Measurements from ENCODE around the gene CDR2L. TPM values are rescaled to one million over a fixed set of nuclear protein-coding genes. Genes with fewer than 3 reads are reported as not detected.

The CDR2L gene
- polyA plus RNA-seq, 3 donors = 0.05 TPM; not detected in 2

- H3K36me3 Mint-ChIP-seq = no peaks in the 10 kb centered on the region
These were observed 40.8 kb upstream of the CDR2L start for GRCh38 chr17:74946641-74947040.

GRCh38 chr17:74947041-74947754 is 40.2 kb upstream of the CDR2L start:
- H3K4me1 ChIP-seq (ENCODE audit: control insufficient read depth in 1 of 2, insufficient read depth in 2 of 2, low read length in 2 of 2) = no peaks in the 10 kb centered on the region
- Mint-ChIP-seq H3K36me3 (no peaks in the 10 kb centered on the region), H3K27me3 (ENCODE audit: low read depth in 3 of 3) (peaks cover 22 to 52% (median 23%) of the 10 kb centered on the region in 3 donors), H3K4me3 (no peak overlapping the region), H3K27ac (peak overlapping the region in 1 of 7 donors; percentile 57), H3K9me3 (no peaks in the 10 kb centered on the region), H3K4me1 (no peaks in the 10 kb centered on the region)
- no peak overlapping the region for H3K9ac ChIP-seq (ENCODE audit: insufficient read depth, low read length, poor library complexity, severe bottlenecking)
- H3K79me2 ChIP-seq (ENCODE audit: insufficient read depth, low read length) = no peaks in the 10 kb centered on the region
- peaks cover 0 to 4% of the 10 kb centered on the region in 2 donors for H3K27me3 ChIP-seq (ENCODE audit: control insufficient read depth in 2 of 2, insufficient read depth in 2 of 2, low read length in 2 of 2)
- no peak overlapping the region for H2AFZ ChIP-seq (ENCODE audit: insufficient read depth, low read depth, low read length, poor library complexity, severe bottlenecking)
- no peak for TF ChIP-seq CTCF (IDR thresholded peaks at IDR 0.05)
- H3K4me3 ChIP-seq (replicated peaks in 1 of 3; ENCODE audit: low read depth in 2 of 3, low read length in 3 of 3) = no peak overlapping the region
- DNase-seq = no peak
- 94% methylated on average over 15 of the region's 17 CpGs for WGBS (ENCODE audit: insufficient coverage)
- no peak overlapping the region for H3K27ac ChIP-seq (ENCODE audit: low read depth in 1 of 2, low read length in 2 of 2)
- intact Hi-C loops (cut with micrococcal nuclease) = no loop called here
- no peaks in the 10 kb centered on the region for H3K36me3 ChIP-seq (replicated peaks in 1 of 2; ENCODE audit: control insufficient read depth in 1 of 2, insufficient read depth in 2 of 2, low read length in 2 of 2)
- no peak overlapping the region for H3K4me2 ChIP-seq (replicated peaks; ENCODE audit: extremely low read depth, low read length, poor library complexity, severe bottlenecking)
- no peaks in the 10 kb centered on the region for H3K9me3 ChIP-seq (replicated peaks in 1 of 2; ENCODE audit: control insufficient read depth in 1 of 2, insufficient read depth in 1 of 2, low read length in 2 of 2)
- H4K20me1 ChIP-seq (ENCODE audit: insufficient read depth, low read length) = no peaks in the 10 kb centered on the region

More at GRCh38 chr17:74946641-74947040, 40.8 kb upstream of the CDR2L start:
- H3K9ac ChIP-seq (ENCODE audit: insufficient read depth, low read length, poor library complexity, severe bottlenecking) = no peak overlapping the region
- Mint-ChIP-seq H3K9me3 (no peaks in the 10 kb centered on the region), H3K27me3 (ENCODE audit: low read depth in 3 of 3) (peaks cover 23 to 57% (median 25%) of the 10 kb centered on the region in 3 donors), H3K4me3 (no peak overlapping the region), H3K27ac (peak overlapping the region in 1 of 7 donors; percentile 57), H3K4me1 (no peaks in the 10 kb centered on the region)
- no peak for TF ChIP-seq CTCF (IDR thresholded peaks at IDR 0.05)
- no peaks in the 10 kb centered on the region for H3K4me1 ChIP-seq (ENCODE audit: control insufficient read depth in 1 of 2, insufficient read depth in 2 of 2, low read length in 2 of 2)
- H3K4me2 ChIP-seq (replicated peaks; ENCODE audit: extremely low read depth, low read length, poor library complexity, severe bottlenecking) = no peak overlapping the region
- H3K4me3 ChIP-seq (replicated peaks in 1 of 3; ENCODE audit: low read depth in 2 of 3, low read length in 3 of 3) = no peak overlapping the region
- no peak overlapping the region for H3K27ac ChIP-seq (ENCODE audit: low read depth in 1 of 2, low read length in 2 of 2)
- H3K27me3 ChIP-seq (ENCODE audit: control insufficient read depth in 2 of 2, insufficient read depth in 2 of 2, low read length in 2 of 2) = peaks cover 0 to 4% of the 10 kb centered on the region in 2 donors
- intact Hi-C loops (cut with micrococcal nuclease) = no loop called here
- no peak overlapping the region for H2AFZ ChIP-seq (ENCODE audit: insufficient read depth, low read depth, low read length, poor library complexity, severe bottlenecking)
- H3K36me3 ChIP-seq (replicated peaks in 1 of 2; ENCODE audit: control insufficient read depth in 1 of 2, insufficient read depth in 2 of 2, low read length in 2 of 2) = no peaks in the 10 kb centered on the region
- no peak for DNase-seq
- H3K79me2 ChIP-seq (ENCODE audit: insufficient read depth, low read length) = no peaks in the 10 kb centered on the region
- 89% methylated on average over 14 of the region's 14 CpGs for WGBS (ENCODE audit: insufficient coverage)
- H3K9me3 ChIP-seq (replicated peaks in 1 of 2; ENCODE audit: control insufficient read depth in 1 of 2, insufficient read depth in 1 of 2, low read length in 2 of 2) = no peaks in the 10 kb centered on the region
- no peaks in the 10 kb centered on the region for H4K20me1 ChIP-seq (ENCODE audit: insufficient read depth, low read length)

All from CD14-positive monocyte (primary cell).